IPS DF 6.9 (cell line): ENCODE results near the gene GTF2A1.

Experiments
- DNase-seq: peaks from one replicate; pipeline ENCODE4 v3.0.0-alpha.2; 2013; ENCODE audit warnings: low read depth, low spot score
- H3K27ac ChIP-seq: one replicate; pipeline ENCODE4 v1.5.1; 2013; ENCODE audit warnings: low read length, control low read depth
- H3K27me3 ChIP-seq: 2 replicates; pipeline ENCODE4 v1.6.1; 2013; ENCODE audit warnings: mild to moderate bottlenecking, low read length; ENCODE audit not compliant: control insufficient read depth, insufficient read depth
- H3K36me3 ChIP-seq: 2 replicates; pipeline ENCODE4 v1.6.1; 2013; ENCODE audit warnings: low read length; ENCODE audit not compliant: control insufficient read depth, insufficient read depth
- H3K4me1 ChIP-seq: 2 replicates; pipeline ENCODE4 v1.6.1; 2013; ENCODE audit warnings: low read length; ENCODE audit not compliant: control insufficient read depth, insufficient read depth
- H3K4me3 ChIP-seq: 2 replicates; pipeline ENCODE4 v1.5.1; 2013; ENCODE audit warnings: mild to moderate bottlenecking, low read length
- H3K9me3 ChIP-seq: 2 replicates; pipeline ENCODE4 v1.6.1; 2013; ENCODE audit warnings: low read length, inconsistent platforms; ENCODE audit not compliant: control insufficient read depth, insufficient read depth
- WGBS: extraction: QIAGEN DNeasy Blood & Tissue Kit; methylation state at CpG from one replicate; pipeline ENCODE4 v1.1.7; 2013; ENCODE audit warnings: mixed read lengths, missing lambda C conversion rate; ENCODE audit not compliant: insufficient read length, insufficient coverage; 5-methylcytosine and 5-hydroxymethylcytosine counted together

The GTF2A1 gene

GRCh38 chr14:81165188-81165587 lies 55.6 kb downstream of the GTF2A1 start:
- Histone ChIP-seq H3K27ac (no peak overlapping the region), H3K4me1 (peaks cover 1% of the 10 kb centered on the region; the same call in 1 of the 2 replicates), H3K9me3 (no peaks in the 10 kb centered on the region), H3K27me3 (no peaks in the 10 kb centered on the region), H3K4me3 (no peak overlapping the region), H3K36me3 (no peaks in the 10 kb centered on the region)
- DNase-seq = no peak
- no CpG with 5 or more reads among the region's 4 CpGs for WGBS

- no CpG with 5 or more reads among the region's 1 CpG for WGBS
- Histone ChIP-seq H3K4me3 (no peak overlapping the region), H3K4me1 (peaks cover 1% of the 10 kb centered on the region; the same call in 1 of the 2 replicates), H3K36me3 (no peaks in the 10 kb centered on the region), H3K9me3 (no peaks in the 10 kb centered on the region), H3K27ac (no peak overlapping the region), H3K27me3 (no peaks in the 10 kb centered on the region)
- peak; percentile 82 for DNase-seq
Measured at GRCh38 chr14:81164167-81164774, 56.5 kb downstream of the GTF2A1 start.

- no CpG with 5 or more reads among the region's 3 CpGs for WGBS
- DNase-seq = no peak
- no peak overlapping the region for H3K27ac ChIP-seq
Measured at GRCh38 chr14:81162941-81163340, 57.8 kb downstream of the GTF2A1 start.

GRCh38 chr14:81161749-81162148 lies 59.0 kb downstream of the GTF2A1 start:
- Histone ChIP-seq H3K36me3 (no peaks in the 10 kb centered on the region), H3K27ac (no peak overlapping the region), H3K27me3 (no peaks in the 10 kb centered on the region), H3K4me1 (peaks cover 1% of the 10 kb centered on the region; the same call in 1 of the 2 replicates), H3K4me3 (no peak overlapping the region), H3K9me3 (no peaks in the 10 kb centered on the region)
- no peak for DNase-seq
- no CpG with 5 or more reads among the region's 1 CpG for WGBS

More at GRCh38 chr14:81162941-81163340, 57.8 kb downstream of the GTF2A1 start:
- H3K36me3 ChIP-seq = no peaks in the 10 kb centered on the region
- no peak overlapping the region for H3K4me3 ChIP-seq
- no peaks in the 10 kb centered on the region for H3K27me3 ChIP-seq
- H3K9me3 ChIP-seq = no peaks in the 10 kb centered on the region
- H3K4me1 ChIP-seq = peaks cover 1% of the 10 kb centered on the region; the same call in 1 of the 2 replicates

- Histone ChIP-seq H3K27me3 (no peaks in the 10 kb centered on the region), H3K4me3 (no peak overlapping the region), H3K36me3 (no peaks in the 10 kb centered on the region), H3K27ac (no peak overlapping the region), H3K9me3 (no peaks in the 10 kb centered on the region), H3K4me1 (peaks cover 1% of the 10 kb centered on the region; the same call in 1 of the 2 replicates)
- no CpG with 5 or more reads among the region's 7 CpGs for whole genome bisulfite sequencing
- DNase-seq = no peak
Measured at GRCh38 chr14:81161088-81161487, 59.7 kb downstream of the GTF2A1 start.

- Histone ChIP-seq H3K36me3 (no peaks in the 10 kb centered on the region), H3K27me3 (no peaks in the 10 kb centered on the region), H3K27ac (no peak overlapping the region), H3K4me3 (no peak overlapping the region), H3K9me3 (no peaks in the 10 kb centered on the region), H3K4me1 (no peaks in the 10 kb centered on the region)
- DNase-seq = no peak
- WGBS = no CpG with 5 or more reads among the region's 1 CpG
Measured at GRCh38 chr14:81157431-81157830, 63.3 kb downstream of the GTF2A1 start.

- no CpG with 5 or more reads among the region's 1 CpG for WGBS
- no peaks in the 10 kb centered on the region for H3K4me1 ChIP-seq
Measured at GRCh38 chr14:81153187-81153586, 67.6 kb downstream of the GTF2A1 start.

GRCh38 chr14:81148635-81149034 lies 72.1 kb downstream of the GTF2A1 start:
- H3K27me3 ChIP-seq = no peaks in the 10 kb centered on the region
- no peak overlapping the region for H3K27ac ChIP-seq
- DNase-seq = no peak
- H3K4me3 ChIP-seq = no peak overlapping the region
- H3K9me3 ChIP-seq = no peaks in the 10 kb centered on the region
- WGBS = no CpG with 5 or more reads among the region's 4 CpGs
- H3K36me3 ChIP-seq = no peaks in the 10 kb centered on the region
- no peaks in the 10 kb centered on the region for H3K4me1 ChIP-seq

More at GRCh38 chr14:81153187-81153586, 67.6 kb downstream of the GTF2A1 start:
- no peaks in the 10 kb centered on the region for H3K9me3 ChIP-seq
- no peaks in the 10 kb centered on the region for H3K36me3 ChIP-seq
- H3K27ac ChIP-seq = no peak overlapping the region
- H3K27me3 ChIP-seq = no peaks in the 10 kb centered on the region
- no peak for DNase-seq
- no peak overlapping the region for H3K4me3 ChIP-seq

- no peaks in the 10 kb centered on the region for H3K9me3 ChIP-seq
- H3K4me1 ChIP-seq = no peaks in the 10 kb centered on the region
- no peak overlapping the region for H3K27ac ChIP-seq
- H3K27me3 ChIP-seq = no peaks in the 10 kb centered on the region
- WGBS = no CpG with 5 or more reads among the region's 2 CpGs
- no peak for DNase-seq
- no peaks in the 10 kb centered on the region for H3K36me3 ChIP-seq
- H3K4me3 ChIP-seq = no peak overlapping the region
Measured at GRCh38 chr14:81147140-81147897, 73.4 kb downstream of the GTF2A1 start.

- Histone ChIP-seq H3K4me1 (no peaks in the 10 kb centered on the region), H3K27ac (no peak overlapping the region), H3K27me3 (no peaks in the 10 kb centered on the region), H3K4me3 (no peak overlapping the region), H3K36me3 (no peaks in the 10 kb centered on the region), H3K9me3 (no peaks in the 10 kb centered on the region)
- no peak for DNase-seq
- WGBS = no CpG with 5 or more reads among the region's 3 CpGs
Measured at GRCh38 chr14:81144824-81145603, 75.7 kb downstream of the GTF2A1 start.
